HepG2 (cell line): ENCODE measurements around the gene LBX2. TPM values are rescaled to one million over a fixed set of nuclear protein-coding genes. Genes with fewer than 3 reads are reported as not detected.

Source experiments
- BATF2 ChIP-seq: sonication (generic); formaldehyde crosslinking; IDR thresholded peaks from 2 replicates; pipeline ENCODE4 v1.8.0; 2022; ENCODE audit warnings: mild to moderate bottlenecking, missing genetic modification reagents, moderate library complexity
- CREM ChIP-seq, 2 experiments: sonication (generic) in 1 of 2; formaldehyde crosslinking in 1 of 2; IDR thresholded peaks; 2 replicates each; pipeline versions ENCODE4 v1.4.0 to v1.6.1; 2016 to 2020; ENCODE audit warnings: antibody characterized with exemption in 1 of 2, mild to moderate bottlenecking in 1 of 2, missing genetic modification reagents in 1 of 2
- EED ChIP-seq: sonication (generic); formaldehyde crosslinking; IDR thresholded peaks from 2 replicates; pipeline ENCODE4 v1.5.0; 2020; ENCODE audit warnings: mild to moderate bottlenecking, missing genetic modification reagents
- HES4 ChIP-seq: sonication (generic); formaldehyde crosslinking; IDR thresholded peaks from 2 replicates; pipeline ENCODE4 v1.9.0; 2021; ENCODE audit warnings: mild to moderate bottlenecking, missing genetic modification reagents, borderline replicate concordance
- PHF8 ChIP-seq: sonication (generic); formaldehyde crosslinking; IDR thresholded peaks from 2 replicates; pipeline ENCODE4 v1.5.0; 2020; ENCODE audit warnings: missing genetic modification reagents
- PRPF4 ChIP-seq: fragments of 200-400 bp; formaldehyde crosslinking; IDR thresholded peaks from 2 replicates; pipeline ENCODE4 v1.6.1; 2016; ENCODE audit warnings: low read length, low read depth; ENCODE audit not compliant: poor library complexity, severe bottlenecking
- SMAD3 ChIP-seq: sonication (generic); formaldehyde crosslinking; IDR thresholded peaks from 2 replicates; pipeline ENCODE4 v1.4.0; 2020; ENCODE audit warnings: missing genetic modification reagents
- SMAD9 ChIP-seq: sonication (generic); formaldehyde crosslinking; IDR thresholded peaks from 2 replicates; pipeline ENCODE4 v1.5.1; 2020; ENCODE audit warnings: mild to moderate bottlenecking, missing genetic modification reagents
- TCF7 ChIP-seq: sonication (generic); IDR thresholded peaks from 2 replicates; pipeline ENCODE4 v1.6.1; 2016; ENCODE audit warnings: antibody characterized with exemption, low read depth
- THYN1 ChIP-seq: sonication (generic); formaldehyde crosslinking; IDR thresholded peaks from 2 replicates; pipeline ENCODE4 v1.8.1; 2023; ENCODE audit warnings: low read depth, mild to moderate bottlenecking, moderate library complexity, missing genetic modification reagents, borderline replicate concordance
- ZBTB44 ChIP-seq: sonication (generic); formaldehyde crosslinking; IDR thresholded peaks from 2 replicates; pipeline ENCODE4 v1.4.0; 2020; ENCODE audit warnings: missing genetic modification reagents
- ZHX2 ChIP-seq, 2 experiments: sonication (generic) in 1 of 2; formaldehyde crosslinking in 1 of 2; IDR thresholded peaks; 2 replicates each; pipeline versions ENCODE4 v1.6.1 to v1.9.0; 2014 to 2022; ENCODE audit warnings: antibody characterized with exemption in 1 of 2, borderline replicate concordance in 1 of 2, inconsistent platforms in 1 of 2, low read depth in 1 of 2, missing genetic modification reagents in 1 of 2
- ZMAT3 ChIP-seq: sonication (generic); formaldehyde crosslinking; conservative IDR thresholded peaks from 2 replicates; pipeline ENCODE4 v1.7.0; 2021; ENCODE audit warnings: missing genetic modification reagents
- ZNF337 ChIP-seq: sonication (generic); formaldehyde crosslinking; IDR thresholded peaks from 2 replicates; pipeline ENCODE4 v1.5.1; 2020; ENCODE audit warnings: missing genetic modification reagents, low read depth, mild to moderate bottlenecking, borderline replicate concordance
- ZNF34 ChIP-seq: sonication (generic); formaldehyde crosslinking; IDR thresholded peaks from 2 replicates; pipeline ENCODE4 v1.4.0; 2020; ENCODE audit warnings: mild to moderate bottlenecking, missing genetic modification reagents, borderline replicate concordance
- ZNF468 ChIP-seq: sonication (generic); formaldehyde crosslinking; IDR thresholded peaks from 2 replicates; pipeline ENCODE4 v1.8.0; 2022; ENCODE audit warnings: mild to moderate bottlenecking, moderate library complexity, missing genetic modification reagents
- ZNF550 ChIP-seq: sonication (generic); formaldehyde crosslinking; IDR thresholded peaks from 2 replicates; pipeline ENCODE4 v1.4.0; 2020; ENCODE audit warnings: mild to moderate bottlenecking, missing genetic modification reagents, borderline replicate concordance
- ZNF772 ChIP-seq: sonication (generic); formaldehyde crosslinking; IDR thresholded peaks from 2 replicates; pipeline ENCODE4 v1.5.0; 2020; ENCODE audit warnings: mild to moderate bottlenecking, missing genetic modification reagents
- ZNF773 ChIP-seq: sonication (generic); formaldehyde crosslinking; IDR thresholded peaks from 2 replicates; pipeline ENCODE4 v1.4.0; 2020; ENCODE audit warnings: missing genetic modification reagents, borderline replicate concordance
- ZNF83 ChIP-seq: sonication (generic); formaldehyde crosslinking; IDR thresholded peaks from 2 replicates; pipeline ENCODE4 v1.4.0; 2020; ENCODE audit warnings: missing genetic modification reagents, mild to moderate bottlenecking, borderline replicate concordance
- polyA plus RNA-seq, 8 experiments: library from polyadenylated mRNA; depleted of rRNA in 3 of 8; stranded (reverse) in 7 of 8; unstranded in 1 of 8; fragments of >200 nt; fragmentation: Illumina TruSeq in 4 of 8; extraction: Trizol in 4 of 8; gene quantifications; 2 replicates each; pipeline versions ENCODE4 v1.2.1 to v1.2.3, GENCODE V29; 2011 to 2016; ENCODE audit warnings: low read depth in 4 of 8, missing spikeins in 1 of 8, mixed read lengths in 1 of 8; ENCODE audit not compliant: insufficient read depth in 1 of 8
- total RNA-seq, 5 experiments: library from RNA; depleted of rRNA; stranded (reverse); fragments of >200 nt; fragmentation: Illumina TruSeq; extraction: Trizol; gene quantifications; 2 replicates each; pipeline ENCODE4 v1.2.3, GENCODE V29; 2016; ENCODE audit warnings: low read depth in 1 of 5

Gene LBX2
- total and polyA plus RNA-seq, 2 of the 13 experiments (the other 11 are each of a cell fraction or from before 2014, with no cell fraction given): 6.4 to 8.1 TPM

GRCh38 chr2:74472086-74472944, 27.1 kb downstream of the LBX2 start, which contains the start of gene MRPL53 (continued):
- peak; percentile 93 for TF ChIP-seq ZHX2 (IDR thresholded peaks at IDR 0.05; ENCODE audit: low read depth)
- TF ChIP-seq ZHX2 (CRISPR knock-in tag; IDR thresholded peaks at IDR 0.05; ENCODE audit: borderline replicate concordance): no peak
- peak; percentile 95 for TF ChIP-seq EED
- peak; percentile 83; the same call in 1 of the 2 replicates for TF ChIP-seq ZBTB44 (CRISPR knock-in tag)
- TF ChIP-seq PHF8: peak; percentile 97
- peak; percentile 82 for TF ChIP-seq ZMAT3
- peak; percentile 82 for TF ChIP-seq SMAD3 (CRISPR knock-in tag)
- TF ChIP-seq TCF7: no peak
- peak; percentile 76; the same call in 1 of the 2 replicates for TF ChIP-seq THYN1 (CRISPR knock-in tag)
- TF ChIP-seq ZNF773 (CRISPR knock-in tag): peak; percentile 27; the same call in 1 of the 2 replicates
- TF ChIP-seq CREM (IDR thresholded peaks at IDR 0.05): peak; percentile 94
- TF ChIP-seq CREM (CRISPR knock-in tag; IDR thresholded peaks at IDR 0.05): no peak
- peak; percentile 18 for TF ChIP-seq ZNF550 (CRISPR knock-in tag)
- TF ChIP-seq ZNF34: peak; percentile 88
- TF ChIP-seq ZNF337 (CRISPR knock-in tag): peak; percentile 94; the same call in 1 of the 2 replicates
- no peak; the same call in 1 of the 2 replicates for TF ChIP-seq BATF2 (CRISPR knock-in tag)
- no peak for TF ChIP-seq PRPF4
- TF ChIP-seq ZNF468: peak; percentile 91
- TF ChIP-seq SMAD9: peak; percentile 90; the same call in 1 of the 2 replicates
- TF ChIP-seq ZNF772 (CRISPR knock-in tag): peak; percentile 98
- peak; percentile 79; the same call in 1 of the 2 replicates for TF ChIP-seq ZNF83 (CRISPR knock-in tag)
- TF ChIP-seq HES4: no peak; the same call in none of the 2 replicates
